ENCODE measurements around the gene SLC35A5. TPM values are rescaled to one million over a fixed set of nuclear protein-coding genes. Genes with fewer than 3 reads are reported as not detected.

The SLC35A5 gene
- total RNA-seq, 1 donor from 2014 or later = 25.1 TPM

DNA sequence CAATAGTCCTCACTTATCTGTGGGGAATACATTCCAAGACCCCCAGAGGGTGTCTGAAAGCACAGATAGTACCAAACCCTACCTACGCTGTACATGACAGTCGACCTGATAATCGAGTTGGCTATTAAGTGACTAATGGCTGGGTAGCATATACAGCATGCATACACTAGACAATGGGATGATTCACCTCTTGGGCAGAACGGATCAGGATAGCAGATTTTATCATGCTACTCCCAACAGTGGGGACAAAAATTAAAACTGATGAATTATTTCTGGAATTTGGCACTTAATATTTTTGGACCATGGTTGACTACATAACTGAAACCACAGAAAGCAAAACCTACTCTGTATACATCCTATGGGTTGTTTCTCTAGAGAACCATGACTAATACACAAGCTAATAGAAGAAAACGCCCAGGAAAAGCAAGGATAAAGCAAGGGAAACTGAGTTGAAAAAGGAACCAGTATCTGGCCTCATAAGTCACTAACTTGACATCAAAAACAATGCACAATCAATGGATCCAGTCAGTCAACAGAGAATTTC is 15.6 kb upstream of the SLC35A5 start:
- Mint-ChIP-seq H3K27ac (peak overlapping the region; percentile 33), H3K27me3 (no peaks in the 10 kb centered on the region), H3K4me3 (no peak overlapping the region), H3K9me3 (no peaks in the 10 kb centered on the region), H3K36me3 (ENCODE audit: low read depth) (peaks cover 65% of the 10 kb centered on the region), H3K4me1 (peaks cover 9% of the 10 kb centered on the region)
- ChIA-PET POLR2A (interaction anchor here (2.2 kb wide), 1 partner anchor 15 kb away, joined by 9 read pairs; the partner anchor contains the start of genes ATG3 and SLC35A5), CTCF (no interaction called here)
- intact Hi-C loops (cut with micrococcal nuclease) = no loop called here
- ATAC-seq (ENCODE audit: low read depth) (no peak), DNase-seq (no peak)
- TF ChIP-seq CTCF (IDR thresholded peaks at IDR 0.05) = no peak

DNA sequence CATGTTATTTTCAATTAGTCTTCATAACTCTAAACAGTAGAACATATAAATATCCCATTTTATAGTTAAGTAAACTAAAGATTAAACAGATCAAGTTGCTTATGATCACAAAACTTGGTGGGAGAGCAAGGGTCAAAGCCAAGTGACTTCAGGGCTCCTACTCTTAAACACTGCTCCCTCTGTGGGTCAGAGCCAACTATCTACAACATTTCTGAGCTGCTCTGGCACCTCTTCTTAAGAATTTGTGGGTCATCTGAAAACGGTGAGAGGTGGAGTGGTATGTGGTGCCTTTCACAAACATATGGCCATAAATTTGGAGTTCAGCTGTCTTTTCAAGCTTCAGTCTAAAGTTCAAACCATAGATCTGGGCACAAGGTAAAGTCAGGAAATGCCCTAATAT is 11.0 kb upstream of the SLC35A5 start:
- no peak overlapping the region for H3K27ac Mint-ChIP-seq
- POLR2A ChIA-PET = interaction anchor here (1.3 kb wide), 1 partner anchor 11 kb away, joined by 3 read pairs; the partner anchor contains the start of genes ATG3 and SLC35A5

DNA sequence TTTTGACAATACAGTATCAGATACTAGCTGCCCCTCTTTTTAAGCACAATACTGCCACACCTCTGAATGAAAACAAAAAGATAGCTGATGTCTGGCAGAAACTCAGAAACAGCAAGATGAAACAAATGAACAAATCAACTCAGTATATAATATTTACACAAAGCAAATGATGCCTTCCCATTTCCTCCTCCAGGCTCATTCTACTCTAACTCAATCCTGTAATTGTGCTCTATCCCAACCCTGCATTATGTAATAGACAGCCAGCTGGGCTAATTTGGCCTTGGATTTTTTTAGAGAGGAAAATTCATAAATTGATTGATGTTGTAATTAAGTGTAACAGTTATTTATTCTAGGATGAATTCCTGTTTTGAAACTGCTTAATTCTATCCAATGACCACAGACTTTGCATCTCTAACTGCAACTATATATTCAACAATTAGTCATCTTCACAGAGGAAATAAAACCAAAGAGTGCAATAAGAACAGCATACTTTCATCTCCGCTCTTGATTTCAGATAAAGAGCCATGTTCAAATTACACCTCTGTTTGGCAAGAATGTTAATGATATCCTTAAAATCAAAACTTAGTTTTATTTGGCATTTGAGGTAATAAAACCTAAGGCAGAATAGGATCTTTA is 6.2 kb upstream of the SLC35A5 start:
- no peak for TF ChIP-seq CTCF (IDR thresholded peaks at IDR 0.05)
- peaks cover 41% of the 10 kb centered on the region for H3K36me3 Mint-ChIP-seq (ENCODE audit: low read depth)
- H3K27me3 Mint-ChIP-seq = no peaks in the 10 kb centered on the region
- ChIA-PET CTCF (interaction anchor here (1.1 kb wide), 1 partner anchor 262 kb away, joined by 3 read pairs; no protein-coding TSS in a partner anchor), POLR2A (no interaction called here)
- peaks cover 49% of the 10 kb centered on the region for H3K4me1 Mint-ChIP-seq
- H3K27ac Mint-ChIP-seq = peak overlapping the region; percentile 25
- ATAC-seq (ENCODE audit: low read depth) (no peak), DNase-seq (no peak)
- peak overlapping the region; percentile 9 for H3K4me3 Mint-ChIP-seq
- intact Hi-C loops (cut with micrococcal nuclease) = no loop called here
- no peaks in the 10 kb centered on the region for H3K9me3 Mint-ChIP-seq

More for the DNA sequence above, 11.0 kb upstream of the SLC35A5 start:
- ATAC-seq (ENCODE audit: low read depth) = no peak
- no peaks in the 10 kb centered on the region for H3K27me3 Mint-ChIP-seq
- H3K36me3 Mint-ChIP-seq (ENCODE audit: low read depth) = peaks cover 53% of the 10 kb centered on the region
- no peak for DNase-seq
- CTCF ChIA-PET = no interaction called here
- H3K4me1 Mint-ChIP-seq = peaks cover 21% of the 10 kb centered on the region
- intact Hi-C loops (cut with micrococcal nuclease) = no loop called here
- TF ChIP-seq CTCF (IDR thresholded peaks at IDR 0.05) = no peak
- no peak overlapping the region for H3K4me3 Mint-ChIP-seq
- no peaks in the 10 kb centered on the region for H3K9me3 Mint-ChIP-seq

GRCh38 chr3:112557976-112558375 is 3.9 kb upstream of the SLC35A5 start:
- intact Hi-C loops (cut with micrococcal nuclease) = no loop called here
- ATAC-seq (ENCODE audit: low read depth) = no peak
- Mint-ChIP-seq H3K36me3 (ENCODE audit: low read depth) (peaks cover 46% of the 10 kb centered on the region), H3K4me3 (no peak overlapping the region), H3K4me1 (peaks cover 61% of the 10 kb centered on the region), H3K27ac (no peak overlapping the region), H3K9me3 (no peaks in the 10 kb centered on the region), H3K27me3 (no peaks in the 10 kb centered on the region)
- no peak for TF ChIP-seq CTCF (IDR thresholded peaks at IDR 0.05)
- DNase-seq = no peak
- POLR2A ChIA-PET = interaction anchor here (0.6 kb wide), 1 partner anchor 245 kb away, joined by 3 read pairs; no protein-coding TSS in a partner anchor
- CTCF ChIA-PET = interaction anchor here (1.2 kb wide), 1 partner anchor 265 kb away, joined by 4 read pairs; no protein-coding TSS in a partner anchor

- Mint-ChIP-seq H3K27me3 (no peaks in the 10 kb centered on the region), H3K9me3 (no peaks in the 10 kb centered on the region), H3K4me3 (peak overlapping the region; percentile 99), H3K4me1 (peaks cover 60% of the 10 kb centered on the region), H3K36me3 (ENCODE audit: low read depth) (peaks cover 50% of the 10 kb centered on the region), H3K27ac (no peak overlapping the region)
- intact Hi-C loops (cut with micrococcal nuclease) = loop anchor here (5.0 to 10.0 kb wide), 4 partner anchors 294 to 1652 kb away; partner anchors contain the start of genes ATP6V1A, NAA50 and SIDT1
- ATAC-seq (ENCODE audit: low read depth) = no peak
- TF ChIP-seq CTCF (IDR thresholded peaks at IDR 0.05) = no peak
- ChIA-PET CTCF (interaction anchor here (1.1 kb wide), 1 partner anchor 423 kb away, joined by 4 read pairs; no protein-coding TSS in a partner anchor), POLR2A (interaction anchor here (0.7 to 2.4 kb wide), 3 partner anchors 15 to 454 kb away, joined by 3 to 13 read pairs (median 9); partner anchors contain the start of gene CD200)
- no peak for DNase-seq
Observed at GRCh38 chr3:112560307-112560706, 1.5 kb upstream of the SLC35A5 start.
